Astrocyte (in vitro differentiated cells and primary cell): ENCODE results near the gene NTM. TPM values are rescaled to one million over a fixed set of nuclear protein-coding genes. Genes with fewer than 3 reads are reported as not detected.

ENCODE experiments used
- DNase-seq: peaks from one replicate; pipeline ENCODE4 v3.0.0-alpha.2; 2010; ENCODE audit warnings: low read depth
- FAIRE-seq: peaks from 2 replicates; lab custom pipeline; 2011; peaks lifted over from hg19 to GRCh38; lab: Jason Lieb, UNC
- H2AFZ ChIP-seq: 2 replicates; pipeline ENCODE4 v1.6.0; 2012; ENCODE audit warnings: low read depth, low read length, inconsistent platforms
- H3K27ac ChIP-seq: 2 replicates; pipeline ENCODE4 v1.5.1; 2011; ENCODE audit warnings: low read depth, low read length, inconsistent platforms
- H3K27me3 ChIP-seq: 2 replicates; pipeline ENCODE4 v1.6.0; 2011; ENCODE audit warnings: low read length, inconsistent platforms; ENCODE audit not compliant: insufficient read depth
- H3K36me3 ChIP-seq: 2 replicates; pipeline ENCODE4 v1.5.1; 2011; ENCODE audit warnings: low read length, inconsistent platforms; ENCODE audit not compliant: insufficient read depth
- H3K4me1 ChIP-seq: 2 replicates; pipeline ENCODE4 v1.5.1; 2011; ENCODE audit warnings: low read length, inconsistent platforms; ENCODE audit not compliant: insufficient read depth
- H3K4me2 ChIP-seq: 2 replicates; pipeline ENCODE4 v1.6.0; 2012; ENCODE audit warnings: low read length, inconsistent platforms
- H3K4me3 ChIP-seq: 2 replicates; pipeline ENCODE4 v1.5.1; 2011; ENCODE audit warnings: low read depth, mild to moderate bottlenecking, low read length, inconsistent platforms; ENCODE audit not compliant: insufficient read depth
- H3K79me2 ChIP-seq: 2 replicates; pipeline ENCODE4 v1.6.0; 2012; ENCODE audit warnings: mild to moderate bottlenecking, low read length, inconsistent platforms; ENCODE audit not compliant: insufficient read depth
- H3K9ac ChIP-seq: 2 replicates; pipeline ENCODE4 v1.6.0; 2012; ENCODE audit warnings: mild to moderate bottlenecking, low read length, inconsistent platforms
- H3K9me3 ChIP-seq: 2 replicates; pipeline ENCODE4 v1.5.1; 2012; ENCODE audit warnings: low read depth, mild to moderate bottlenecking, low read length, inconsistent platforms; ENCODE audit not compliant: insufficient read depth
- H4K20me1 ChIP-seq: 2 replicates; pipeline ENCODE4 v1.6.0; 2012; ENCODE audit warnings: low read length, inconsistent platforms; ENCODE audit not compliant: insufficient read depth
- H3K27ac Mint-ChIP-seq: one replicate; pipeline ENCODE4 v1.8.0; 2021; ENCODE audit warnings: mild to moderate bottlenecking, mixed read lengths; ENCODE audit not compliant: unreplicated experiment
- H3K27me3 Mint-ChIP-seq: one replicate; pipeline ENCODE4 v1.8.0; 2021; ENCODE audit warnings: low read depth, mixed read lengths; ENCODE audit not compliant: unreplicated experiment
- H3K36me3 Mint-ChIP-seq: one replicate; pipeline ENCODE4 v1.8.0; 2021; ENCODE audit warnings: low read depth, mixed read lengths; ENCODE audit not compliant: unreplicated experiment
- H3K4me1 Mint-ChIP-seq: one replicate; pipeline ENCODE4 v1.8.0; 2021; ENCODE audit warnings: low read depth, mixed read lengths; ENCODE audit not compliant: unreplicated experiment
- H3K4me3 Mint-ChIP-seq: one replicate; pipeline ENCODE4 v1.8.0; 2021; ENCODE audit warnings: mild to moderate bottlenecking, moderate library complexity, mixed read lengths; ENCODE audit not compliant: unreplicated experiment
- H3K9me3 Mint-ChIP-seq: one replicate; pipeline ENCODE4 v1.8.0; 2021; ENCODE audit warnings: mild to moderate bottlenecking, mixed read lengths; ENCODE audit not compliant: unreplicated experiment
- CTCF ChIP-seq: IDR thresholded peaks from 2 replicates; pipeline ENCODE4 v1.5.1; 2011; ENCODE audit warnings: low read depth, mild to moderate bottlenecking, inconsistent platforms, low read length, moderate library complexity; ENCODE audit not compliant: insufficient read depth
- EZH2 ChIP-seq: IDR thresholded peaks from 2 replicates; pipeline ENCODE4 v1.6.1; 2012; ENCODE audit warnings: mild to moderate bottlenecking, low read length, inconsistent platforms; ENCODE audit not compliant: insufficient read depth
- total RNA-seq: library from RNA; stranded (reverse); gene quantifications from 2 replicates; pipeline ENCODE4 v1.2.1, GENCODE V29; 2021

Gene NTM
- total RNA-seq, 1 donor from 2014 or later = 98.2 TPM

DNA sequence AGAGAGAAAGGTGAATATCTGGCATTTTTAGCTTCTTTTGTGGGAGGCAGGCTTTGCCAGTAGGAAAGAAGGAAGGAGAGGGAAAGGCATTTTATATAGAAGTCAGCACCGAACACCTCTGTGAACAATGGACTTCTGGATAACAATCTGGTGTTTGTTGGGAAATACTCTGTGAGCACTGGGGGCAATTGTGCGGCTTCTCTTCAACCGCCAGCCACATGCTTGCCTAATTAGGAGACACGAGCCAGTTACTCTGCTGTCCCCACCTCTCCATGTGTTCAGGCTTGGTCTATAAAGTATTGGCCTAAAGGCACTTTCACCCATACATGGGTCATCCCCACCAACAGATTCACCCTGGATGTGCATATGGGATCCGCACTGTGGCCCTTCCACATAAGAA lies 523.6 kb downstream of the NTM start:
- DNase-seq (no peak), FAIRE-seq (no peak)
- no peaks in the 10 kb centered on the region for H3K9me3 ChIP-seq
- no peak overlapping the region for H3K9ac ChIP-seq
- H3K36me3 ChIP-seq = no peaks in the 10 kb centered on the region
- Mint-ChIP-seq H3K36me3 (no peaks in the 10 kb centered on the region), H3K27me3 (no peaks in the 10 kb centered on the region), H3K4me3 (no peak overlapping the region), H3K4me1 (peaks cover 27% of the 10 kb centered on the region), H3K27ac (no peak overlapping the region), H3K9me3 (no peaks in the 10 kb centered on the region)
- no peaks in the 10 kb centered on the region for H4K20me1 ChIP-seq
- H3K4me2 ChIP-seq = no peak overlapping the region
- no peak overlapping the region for H3K27ac ChIP-seq
- H3K27me3 ChIP-seq = no peaks in the 10 kb centered on the region
- peaks cover 51% of the 10 kb centered on the region for H3K4me1 ChIP-seq
- H2AFZ ChIP-seq = no peak overlapping the region
- H3K79me2 ChIP-seq = no peaks in the 10 kb centered on the region
- no peak for TF ChIP-seq CTCF
- TF ChIP-seq EZH2 = no peak
- no peak overlapping the region for H3K4me3 ChIP-seq

DNA sequence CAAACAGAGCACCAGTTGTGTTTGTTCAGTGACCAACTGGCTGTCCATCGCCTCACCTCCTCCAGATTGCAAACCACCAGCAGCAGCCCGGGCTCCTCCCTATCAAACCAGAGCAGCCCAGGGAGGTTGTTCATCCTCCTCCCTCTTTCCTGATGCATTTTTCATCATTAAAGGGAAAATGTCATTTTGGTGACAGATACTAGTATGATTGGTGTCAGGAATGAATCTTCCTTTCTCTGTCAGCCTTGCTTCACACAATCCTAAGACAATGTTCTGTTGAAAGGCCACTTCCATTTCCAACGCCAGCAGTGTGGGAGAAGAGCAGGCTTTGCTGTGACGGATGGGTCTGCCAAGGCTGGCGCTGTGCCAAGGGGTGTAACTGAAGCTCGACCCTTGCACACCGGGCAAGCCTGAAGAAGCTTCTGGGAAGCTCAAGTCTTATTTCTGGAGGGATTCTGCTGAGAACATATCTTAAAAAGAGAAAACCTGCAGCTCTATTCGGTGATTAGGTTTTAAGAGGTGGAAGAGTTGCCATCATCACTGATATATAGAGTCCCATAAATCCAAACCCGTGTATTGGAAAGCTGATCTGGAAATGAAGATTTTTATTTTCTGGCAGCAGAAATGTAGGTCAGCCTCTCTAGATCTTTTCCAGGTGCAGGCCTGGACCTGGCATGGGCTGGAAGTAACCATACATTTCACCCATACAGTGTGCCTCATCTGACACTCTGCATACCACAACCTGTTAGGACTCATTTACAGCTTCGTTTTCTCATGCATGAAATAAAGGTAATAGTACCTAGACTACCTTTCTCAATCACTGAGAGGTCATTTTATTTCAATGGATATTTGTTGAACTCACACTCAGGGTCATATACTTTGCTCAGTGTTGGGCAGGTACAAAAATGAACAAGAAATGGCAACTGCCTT lies 524.5 kb downstream of the NTM start:
- Mint-ChIP-seq H3K36me3 (no peaks in the 10 kb centered on the region), H3K4me3 (no peak overlapping the region), H3K4me1 (peaks cover 27% of the 10 kb centered on the region), H3K9me3 (no peaks in the 10 kb centered on the region), H3K27ac (no peak overlapping the region), H3K27me3 (no peaks in the 10 kb centered on the region)
- H4K20me1 ChIP-seq = no peaks in the 10 kb centered on the region
- FAIRE-seq (no peak), DNase-seq (no peak)
- H2AFZ ChIP-seq = no peak overlapping the region
- H3K27ac ChIP-seq = no peak overlapping the region
- no peaks in the 10 kb centered on the region for H3K9me3 ChIP-seq
- H3K4me2 ChIP-seq = no peak overlapping the region
- no peak overlapping the region for H3K4me3 ChIP-seq
- no peaks in the 10 kb centered on the region for H3K27me3 ChIP-seq
- peaks cover 47% of the 10 kb centered on the region for H3K4me1 ChIP-seq
- H3K79me2 ChIP-seq = no peaks in the 10 kb centered on the region
- no peak overlapping the region for H3K9ac ChIP-seq
- no peak for TF ChIP-seq EZH2
- no peaks in the 10 kb centered on the region for H3K36me3 ChIP-seq

DNA sequence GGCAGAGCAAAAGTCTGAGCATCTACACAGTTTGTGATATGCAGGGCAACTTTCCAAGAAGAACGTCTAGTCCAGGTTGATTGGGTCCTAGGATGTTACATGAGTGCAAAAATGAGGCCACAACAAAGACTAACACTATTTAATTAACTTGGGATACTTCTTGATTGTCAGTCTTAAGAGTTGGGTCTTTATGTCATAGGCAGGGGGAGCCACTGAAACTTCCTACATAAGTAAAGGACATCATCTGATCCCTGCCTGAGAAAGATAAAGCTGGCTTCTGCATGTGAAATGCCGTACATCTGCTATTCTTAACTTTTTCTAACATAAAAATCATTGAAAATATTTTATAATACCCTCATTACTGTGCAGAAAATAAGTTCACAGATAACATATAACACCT lies 525.5 kb downstream of the NTM start:
- Histone ChIP-seq H3K4me2 (no peak overlapping the region), H3K79me2 (no peaks in the 10 kb centered on the region), H2AFZ (no peak overlapping the region), H3K27ac (peak overlapping the region; percentile 91), H4K20me1 (no peaks in the 10 kb centered on the region), H3K9ac (peak overlapping the region; percentile 23), H3K4me3 (no peak overlapping the region), H3K4me1 (peaks cover 37% of the 10 kb centered on the region), H3K36me3 (no peaks in the 10 kb centered on the region), H3K27me3 (no peaks in the 10 kb centered on the region), H3K9me3 (no peaks in the 10 kb centered on the region)
- no peak overlapping the region for H3K4me3 Mint-ChIP-seq
- no peaks in the 10 kb centered on the region for H3K27me3 Mint-ChIP-seq
- TF ChIP-seq EZH2 = no peak
- no peak for TF ChIP-seq CTCF
- no peak overlapping the region for H3K27ac Mint-ChIP-seq
- DNase-seq = no peak
- H3K9me3 Mint-ChIP-seq = no peaks in the 10 kb centered on the region
- FAIRE-seq = no peak
- H3K4me1 Mint-ChIP-seq = peaks cover 32% of the 10 kb centered on the region
- no peaks in the 10 kb centered on the region for H3K36me3 Mint-ChIP-seq
